SHP77 treated with DMSO at 0.1 percent for 48 hours (cell line): ENCODE results near the gene RAB22A.
"Not testable (repeated sequence)": the region's sequence is repeated elsewhere in the genome, so short reads cannot be mapped to it uniquely, and the experiment has no call there.

ENCODE experiments used
- DNase-seq: peaks from one replicate; lab custom pipeline; 2025; lab: John Stamatoyannopoulos, UW

RAB22A gene

DNA sequence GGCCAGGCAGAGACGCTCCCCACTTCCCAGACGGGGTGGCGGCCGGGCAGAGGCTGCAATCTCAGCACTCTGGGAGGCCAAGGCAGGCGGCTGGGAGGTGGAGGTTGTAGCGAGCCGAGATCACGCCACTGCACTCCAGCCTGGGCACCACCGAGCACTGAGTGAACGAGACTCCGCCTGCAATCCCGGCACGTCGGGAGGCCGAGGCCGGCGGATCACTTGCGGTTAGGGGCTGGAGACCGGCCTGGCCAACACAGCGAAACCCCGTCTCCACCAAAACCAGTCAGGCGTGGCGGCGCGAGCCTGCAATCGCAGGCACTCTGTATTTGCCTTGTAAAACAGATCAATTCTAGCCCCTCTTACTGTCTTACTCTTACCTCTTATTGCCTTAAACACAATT lies 105.3 kb downstream of the RAB22A start:
- not testable (repeated sequence) for DNase-seq

DNA sequence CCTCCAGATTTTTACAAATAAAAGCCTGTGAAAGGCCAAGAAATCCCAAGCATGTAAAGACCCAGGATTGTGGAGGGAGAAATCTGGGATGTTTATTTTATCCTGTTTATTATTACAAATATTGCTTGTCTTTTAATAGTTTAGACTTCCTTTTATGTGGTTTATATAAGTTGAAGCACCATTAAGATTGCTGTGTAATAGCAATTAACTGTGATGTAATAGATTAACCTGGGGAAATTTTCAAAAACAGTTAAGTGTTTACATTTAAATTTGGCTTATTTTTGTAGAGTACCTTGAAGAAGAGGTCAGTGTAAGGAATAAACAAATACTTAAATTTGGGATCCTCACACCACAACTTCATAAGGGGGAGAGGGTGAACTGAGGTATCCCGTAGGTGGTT lies 106.5 kb downstream of the RAB22A start:
- DNase-seq, result no peak

- no peak for DNase-seq
These were observed 107.3 kb downstream of the RAB22A start for GRCh38 chr20:58416835-58417234.
